Measurements from ENCODE around the gene ARRB1. TPM values are rescaled to one million over a fixed set of nuclear protein-coding genes. Genes with fewer than 3 reads are reported as not detected.

Gene ARRB1
- total RNA-seq, 1 donor = 33.2 TPM

DNA sequence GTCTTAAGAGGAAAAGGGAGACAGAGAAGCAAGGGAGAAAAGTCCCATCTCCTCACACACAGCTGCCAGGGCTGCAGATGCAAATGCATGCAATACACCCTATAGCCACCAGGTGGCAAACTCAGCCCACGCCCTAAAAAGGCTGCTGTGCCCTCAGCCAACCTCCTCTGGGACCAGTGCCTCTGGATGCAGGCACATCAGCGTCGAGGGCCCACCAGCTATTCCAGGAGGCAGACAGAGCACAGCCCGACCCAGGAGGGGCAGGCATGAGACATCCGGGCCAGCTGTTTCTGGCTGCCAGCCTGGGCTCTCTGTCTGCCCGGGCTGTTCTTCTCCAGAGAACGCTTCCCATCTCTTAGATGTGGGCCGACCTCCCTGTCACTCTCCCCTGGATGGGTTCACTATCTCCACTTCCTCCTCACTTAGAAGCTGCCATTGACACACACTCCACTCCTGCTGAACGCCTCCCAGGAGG is 71.2 kb downstream of the ARRB1 start:
- TF ChIP-seq, protein P1, sequence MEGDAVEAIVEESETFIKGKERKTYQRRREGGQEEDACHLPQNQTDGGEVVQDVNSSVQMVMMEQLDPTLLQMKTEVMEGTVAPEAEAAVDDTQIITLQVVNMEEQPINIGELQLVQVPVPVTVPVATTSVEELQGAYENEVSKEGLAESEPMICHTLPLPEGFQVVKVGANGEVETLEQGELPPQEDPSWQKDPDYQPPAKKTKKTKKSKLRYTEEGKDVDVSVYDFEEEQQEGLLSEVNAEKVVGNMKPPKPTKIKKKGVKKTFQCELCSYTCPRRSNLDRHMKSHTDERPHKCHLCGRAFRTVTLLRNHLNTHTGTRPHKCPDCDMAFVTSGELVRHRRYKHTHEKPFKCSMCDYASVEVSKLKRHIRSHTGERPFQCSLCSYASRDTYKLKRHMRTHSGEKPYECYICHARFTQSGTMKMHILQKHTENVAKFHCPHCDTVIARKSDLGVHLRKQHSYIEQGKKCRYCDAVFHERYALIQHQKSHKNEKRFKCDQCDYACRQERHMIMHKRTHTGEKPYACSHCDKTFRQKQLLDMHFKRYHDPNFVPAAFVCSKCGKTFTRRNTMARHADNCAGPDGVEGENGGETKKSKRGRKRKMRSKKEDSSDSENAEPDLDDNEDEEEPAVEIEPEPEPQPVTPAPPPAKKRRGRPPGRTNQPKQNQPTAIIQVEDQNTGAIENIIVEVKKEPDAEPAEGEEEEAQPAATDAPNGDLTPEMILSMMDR (IDR thresholded peaks at IDR 0.05; ENCODE audit: insufficient read depth, low read depth, low read length) = peak; percentile 98
- no peak overlapping the region for H3K4me3 ChIP-seq (ENCODE audit: low read depth, low read length)
- peak; percentile 69 for DNase-seq (ENCODE audit: low read depth)

DNA sequence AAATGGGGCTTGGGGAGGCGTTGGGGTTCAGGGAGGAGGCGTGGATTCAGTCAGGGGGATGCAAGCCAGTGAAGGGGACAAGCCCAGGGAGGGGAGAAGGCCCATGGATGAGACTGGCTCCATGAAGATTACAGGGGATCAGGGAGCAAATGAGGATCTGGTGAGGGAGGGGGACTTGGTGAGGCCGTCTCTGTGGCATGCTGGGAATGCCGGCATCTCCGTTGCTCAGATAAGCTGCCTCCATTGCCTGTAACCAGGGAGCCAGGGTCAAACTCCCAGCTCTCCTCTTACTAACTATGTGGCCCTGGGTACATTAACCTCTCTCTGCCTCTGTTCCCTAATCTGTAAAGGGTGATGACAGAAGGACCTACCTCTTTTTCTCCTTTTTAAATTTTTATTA is 72.2 kb downstream of the ARRB1 start:
- no peak overlapping the region for H3K4me3 ChIP-seq (ENCODE audit: low read depth, low read length)
- TF ChIP-seq, protein P1 (IDR thresholded peaks at IDR 0.05; ENCODE audit: insufficient read depth, low read depth, low read length) = no peak
- no peak for DNase-seq (ENCODE audit: low read depth)

DNA sequence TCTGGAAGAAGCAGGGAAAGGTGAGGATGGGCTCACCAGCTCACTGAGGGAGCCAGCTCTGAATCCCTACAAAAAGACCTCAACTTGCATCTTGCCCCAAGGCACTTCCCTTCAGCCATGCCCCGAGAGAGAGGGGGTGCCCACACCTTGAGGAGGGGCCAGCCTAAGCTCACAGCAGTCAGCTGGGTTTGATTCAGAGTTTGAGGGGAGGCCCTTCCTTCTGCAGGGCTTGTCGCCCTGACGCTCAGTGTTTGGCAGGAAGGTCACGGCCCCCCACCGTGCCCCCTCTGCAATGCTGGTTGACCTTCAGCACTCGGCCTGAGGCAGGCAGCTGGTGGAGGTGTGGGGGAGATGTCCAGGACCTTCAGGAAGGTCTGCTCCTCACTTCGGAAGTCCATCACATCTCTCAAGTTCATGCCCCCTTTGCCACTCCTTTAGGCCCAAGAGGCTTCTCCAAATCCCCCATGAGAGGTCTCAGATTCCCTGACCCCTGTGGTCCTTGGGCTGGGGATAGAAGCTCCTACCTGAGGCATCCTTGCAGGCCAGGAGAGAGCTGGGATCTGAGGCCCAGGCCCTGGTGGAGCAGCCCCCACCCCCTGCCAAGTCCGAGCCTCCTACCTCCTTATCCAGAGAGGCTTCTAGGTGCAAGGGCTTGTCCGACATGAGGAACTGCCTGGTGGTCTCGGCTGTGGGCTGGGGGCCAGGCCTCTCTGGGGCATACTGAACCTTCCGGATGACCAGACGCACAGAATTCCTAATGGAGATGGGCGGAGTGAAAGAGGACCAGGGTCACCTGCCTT is 73.3 kb downstream of the ARRB1 start:
- DNase-seq (ENCODE audit: low read depth) = no peak
- H3K4me3 ChIP-seq (ENCODE audit: low read depth, low read length) = no peak overlapping the region
- TF ChIP-seq, protein P1 (IDR thresholded peaks at IDR 0.05; ENCODE audit: insufficient read depth, low read depth, low read length) = no peak

DNA sequence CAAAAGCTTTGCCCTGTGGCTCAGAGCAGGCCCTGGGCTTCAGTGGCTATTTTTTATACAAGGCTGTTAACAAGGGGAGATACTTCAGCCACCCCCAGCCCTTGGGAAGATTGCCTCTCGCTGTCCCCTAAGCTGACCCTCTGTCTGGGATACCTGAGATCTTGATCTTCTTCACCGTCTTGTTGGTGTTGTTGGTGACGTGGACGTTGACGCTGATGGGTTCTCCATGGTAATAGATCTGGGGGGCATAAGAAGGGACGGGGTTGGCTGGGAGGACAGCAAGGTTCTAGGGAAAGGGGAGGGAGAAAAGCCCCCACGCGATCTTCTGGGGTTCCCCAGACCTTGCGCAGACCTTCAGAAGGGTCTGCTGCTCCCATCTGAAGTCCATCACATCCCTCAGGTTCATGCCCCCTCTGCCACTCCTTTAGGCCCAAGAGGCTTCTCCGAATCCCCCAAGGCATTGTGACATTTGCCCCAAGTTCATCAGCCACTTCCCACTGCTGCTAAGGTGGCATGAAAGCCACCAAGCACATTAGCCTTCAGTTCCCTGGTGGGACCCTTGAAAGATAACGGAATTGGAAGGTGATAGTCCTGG is 74.2 kb downstream of the ARRB1 start:
- no peak overlapping the region for H3K4me3 ChIP-seq (ENCODE audit: low read depth, low read length)
- no peak for DNase-seq (ENCODE audit: low read depth)
- TF ChIP-seq, protein P1 (IDR thresholded peaks at IDR 0.05; ENCODE audit: insufficient read depth, low read depth, low read length) = no peak

DNA sequence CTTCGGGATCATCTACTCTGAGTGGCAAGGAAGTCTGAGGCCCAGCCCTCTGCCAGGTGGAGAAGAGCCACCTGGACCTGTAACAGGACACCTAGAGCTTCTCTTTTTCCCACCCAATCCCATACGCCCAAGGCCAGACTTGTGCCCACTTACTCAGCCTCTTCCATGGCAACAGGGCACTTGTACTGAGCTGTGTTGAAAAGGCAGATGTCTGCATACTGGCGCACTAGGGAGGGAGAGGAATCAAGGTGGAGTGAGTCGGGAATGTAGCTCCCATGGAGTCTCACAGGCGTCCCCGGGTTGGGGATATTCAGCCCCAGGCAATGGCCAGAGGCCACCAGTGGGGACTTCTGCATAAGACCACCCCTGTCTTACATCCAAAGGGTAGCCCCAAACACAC is 74.8 kb downstream of the ARRB1 start:
- TF ChIP-seq, protein P1 (IDR thresholded peaks at IDR 0.05; ENCODE audit: insufficient read depth, low read depth, low read length) = no peak
- no peak overlapping the region for H3K4me3 ChIP-seq (ENCODE audit: low read depth, low read length)
- no peak for DNase-seq (ENCODE audit: low read depth)

DNA sequence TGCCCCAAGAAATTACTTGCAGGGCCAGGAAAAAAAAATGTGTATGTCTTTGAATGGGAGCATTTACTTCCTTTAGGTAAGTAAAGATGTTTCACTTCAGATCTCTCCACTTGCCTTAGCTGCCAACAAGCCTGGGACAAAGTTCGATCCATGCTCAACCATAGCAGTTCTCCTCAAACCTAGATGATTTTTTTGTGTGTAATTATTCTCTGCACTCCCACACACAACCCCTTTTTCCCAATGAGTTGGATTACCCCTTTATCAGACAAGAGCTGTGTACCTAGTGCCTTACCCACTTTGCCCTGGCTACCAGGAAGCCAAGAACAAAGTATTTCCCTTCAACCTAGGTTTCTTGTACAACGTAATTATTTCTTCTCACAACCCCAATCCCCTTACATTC is 75.3 kb downstream of the ARRB1 start:
- TF ChIP-seq, protein P1 (IDR thresholded peaks at IDR 0.05; ENCODE audit: insufficient read depth, low read depth, low read length) = no peak
- no peak overlapping the region for H3K4me3 ChIP-seq (ENCODE audit: low read depth, low read length)
- DNase-seq (ENCODE audit: low read depth) = no peak

All from fibroblast of villous mesenchyme (primary cell).